ENCODE measurements around the gene TIMP4.
A peak's percentile ranks its signal among the peaks of the same experiment; 100 is the strongest.

The TIMP4 gene

DNA sequence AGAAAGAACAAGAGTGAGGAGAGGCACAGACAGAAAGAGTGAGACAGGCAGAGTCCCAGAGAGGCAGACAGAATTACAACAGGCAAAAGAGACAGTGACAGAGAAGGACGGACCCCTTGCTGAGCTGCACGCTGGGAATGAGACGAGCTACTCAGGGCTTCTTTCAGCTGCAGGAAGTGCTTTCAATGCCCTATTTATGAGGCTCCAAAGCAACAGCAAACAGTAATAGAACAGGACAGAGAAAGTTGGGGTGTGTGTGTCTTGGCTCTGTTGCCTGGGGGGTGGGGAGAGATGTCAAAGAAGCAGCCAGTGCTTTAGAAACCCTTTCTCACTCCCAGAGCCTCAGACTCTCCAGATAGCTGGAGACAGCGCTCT is 502 bp upstream of the TIMP4 start:
- Histone ChIP-seq H3K27me3 (ENCODE audit: control insufficient read depth, insufficient read depth, low read length) (no peaks in the 10 kb centered on the region), H3K36me3 (ENCODE audit: control insufficient read depth, insufficient read depth, low read length) (no peaks in the 10 kb centered on the region), H3K4me1 (ENCODE audit: control insufficient read depth, insufficient read depth, low read length) (peaks cover 25% of the 10 kb centered on the region), H3K9me3 (ENCODE audit: control insufficient read depth, insufficient read depth, low read length) (no peaks in the 10 kb centered on the region), H3K4me3 (ENCODE audit: low read depth, low read length) (peak overlapping the region; percentile 42), H3K9ac (ENCODE audit: low read depth, low read length) (no peak overlapping the region)

DNA sequence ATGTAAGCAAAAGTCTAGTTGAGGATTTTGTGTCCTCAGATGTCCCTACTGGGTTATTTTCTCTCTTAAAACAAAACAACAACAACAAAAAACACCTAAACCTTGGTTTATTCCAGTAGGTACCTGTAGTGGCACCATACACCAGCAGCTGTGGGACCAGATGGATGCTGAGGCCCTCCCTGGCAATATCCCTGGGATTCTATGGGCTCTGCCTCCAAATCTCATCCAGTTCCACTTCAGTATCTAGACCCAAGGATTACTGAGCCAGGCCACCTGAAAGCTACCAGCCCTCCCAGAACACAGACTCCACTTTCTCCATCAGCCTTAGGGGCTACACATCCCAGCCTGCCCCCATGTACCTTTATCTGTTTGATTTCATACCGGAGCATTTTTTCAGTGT is 1.7 kb downstream of the TIMP4 start:
- peaks cover 25% of the 10 kb centered on the region for H3K4me1 ChIP-seq (ENCODE audit: control insufficient read depth, insufficient read depth, low read length)
- H3K27me3 ChIP-seq (ENCODE audit: control insufficient read depth, insufficient read depth, low read length) = no peaks in the 10 kb centered on the region
- peaks cover 5% of the 10 kb centered on the region for H3K36me3 ChIP-seq (ENCODE audit: control insufficient read depth, insufficient read depth, low read length)
- H3K9me3 ChIP-seq (ENCODE audit: control insufficient read depth, insufficient read depth, low read length) = no peaks in the 10 kb centered on the region
- no peak overlapping the region for H3K9ac ChIP-seq (ENCODE audit: low read depth, low read length)
- H3K4me3 ChIP-seq (ENCODE audit: low read depth, low read length) = no peak overlapping the region

DNA sequence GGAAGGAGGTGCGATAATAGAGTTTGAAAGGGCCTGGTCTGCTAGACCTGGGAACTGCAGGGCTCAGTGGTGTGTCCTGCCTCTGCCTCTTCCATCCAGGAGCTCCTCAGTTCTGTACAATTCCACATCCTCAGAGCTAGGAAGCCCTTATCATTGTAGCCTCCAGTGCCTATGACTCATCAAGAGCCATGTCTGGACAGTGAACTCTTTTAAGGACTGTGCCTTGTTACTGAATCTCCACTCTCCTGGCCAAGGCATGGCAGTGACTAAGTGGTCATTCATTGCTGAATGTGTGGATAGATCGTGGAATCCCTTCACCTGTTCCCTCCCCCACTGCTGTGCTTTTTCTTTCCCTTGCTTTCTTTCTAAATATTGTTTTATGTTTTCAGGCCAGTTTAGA is 2.9 kb downstream of the TIMP4 start:
- Histone ChIP-seq H3K9me3 (ENCODE audit: control insufficient read depth, insufficient read depth, low read length) (no peaks in the 10 kb centered on the region), H3K27me3 (ENCODE audit: control insufficient read depth, insufficient read depth, low read length) (no peaks in the 10 kb centered on the region), H3K9ac (ENCODE audit: low read depth, low read length) (no peak overlapping the region), H3K4me1 (ENCODE audit: control insufficient read depth, insufficient read depth, low read length) (peaks cover 24% of the 10 kb centered on the region), H3K4me3 (ENCODE audit: low read depth, low read length) (no peak overlapping the region), H3K36me3 (ENCODE audit: control insufficient read depth, insufficient read depth, low read length) (peaks cover 5% of the 10 kb centered on the region)

DNA sequence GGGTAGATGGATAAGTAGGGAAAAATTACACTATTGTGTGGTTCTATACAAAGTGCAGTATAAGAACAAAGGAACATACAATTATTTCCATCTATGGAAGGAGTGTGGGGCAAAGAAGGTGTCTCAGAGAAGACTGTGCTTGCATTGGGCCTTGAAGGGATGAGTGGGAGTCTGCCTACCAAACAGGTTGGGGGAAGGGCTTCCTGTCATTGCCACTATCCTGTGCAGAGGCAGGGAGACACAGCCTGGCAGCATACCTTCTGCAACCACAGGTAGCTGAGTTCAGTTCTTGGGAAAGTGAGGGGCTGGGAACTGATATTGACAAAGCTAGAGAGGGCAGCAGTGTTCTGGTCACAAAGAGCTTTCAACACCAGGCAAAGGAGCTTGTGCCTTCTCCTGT is 3.4 kb downstream of the TIMP4 start:
- Histone ChIP-seq H3K36me3 (ENCODE audit: control insufficient read depth, insufficient read depth, low read length) (peaks cover 5% of the 10 kb centered on the region), H3K9ac (ENCODE audit: low read depth, low read length) (no peak overlapping the region), H3K27me3 (ENCODE audit: control insufficient read depth, insufficient read depth, low read length) (no peaks in the 10 kb centered on the region), H3K4me3 (ENCODE audit: low read depth, low read length) (no peak overlapping the region), H3K9me3 (ENCODE audit: control insufficient read depth, insufficient read depth, low read length) (no peaks in the 10 kb centered on the region), H3K4me1 (ENCODE audit: control insufficient read depth, insufficient read depth, low read length) (peaks cover 19% of the 10 kb centered on the region)

DNA sequence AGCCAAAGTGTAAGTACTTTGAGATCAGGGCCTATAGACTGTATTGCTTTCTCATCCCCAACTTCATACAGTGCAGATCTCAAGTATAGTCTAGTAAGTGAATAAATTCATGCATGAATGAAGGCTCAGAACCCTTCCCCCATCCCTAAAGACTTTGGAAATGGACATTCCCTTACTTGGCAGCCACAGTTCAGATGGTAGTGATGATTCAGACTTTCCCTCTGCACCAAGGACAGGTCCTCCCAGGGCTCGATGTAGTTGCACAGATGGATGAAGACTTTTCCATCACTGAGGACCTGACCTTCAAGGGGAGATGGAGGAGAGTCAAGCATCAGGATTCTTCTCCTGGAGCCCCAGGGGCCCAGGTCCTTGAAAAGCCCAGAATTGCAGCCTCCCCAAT is 4.6 kb downstream of the TIMP4 start:
- H3K9me3 ChIP-seq (ENCODE audit: control insufficient read depth, insufficient read depth, low read length) = no peaks in the 10 kb centered on the region
- no peaks in the 10 kb centered on the region for H3K27me3 ChIP-seq (ENCODE audit: control insufficient read depth, insufficient read depth, low read length)
- no peak overlapping the region for H3K4me3 ChIP-seq (ENCODE audit: low read depth, low read length)
- H3K36me3 ChIP-seq (ENCODE audit: control insufficient read depth, insufficient read depth, low read length) = peaks cover 5% of the 10 kb centered on the region
- peaks cover 9% of the 10 kb centered on the region for H3K4me1 ChIP-seq (ENCODE audit: control insufficient read depth, insufficient read depth, low read length)
- no peak overlapping the region for H3K9ac ChIP-seq (ENCODE audit: low read depth, low read length)

DNA sequence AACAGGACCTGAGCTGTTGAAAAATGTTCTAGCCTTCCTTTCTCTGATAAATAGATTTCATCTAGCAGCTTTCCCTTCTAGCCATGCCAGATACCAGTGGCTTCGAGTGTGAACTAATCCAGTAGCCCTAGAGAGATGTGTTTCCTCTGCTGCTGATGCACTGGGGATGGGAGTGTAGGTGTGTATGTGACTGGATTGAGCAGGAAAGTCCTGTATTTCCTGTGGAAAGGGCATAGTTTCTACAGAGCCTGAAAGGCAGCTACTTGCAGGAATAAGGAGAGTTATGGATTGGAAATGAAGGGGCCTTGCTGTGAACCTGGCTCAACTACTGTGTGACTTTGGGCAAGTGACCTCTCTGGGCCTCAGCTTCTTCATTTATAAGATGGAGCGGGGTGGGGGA is 8.6 kb downstream of the TIMP4 start:
- peaks cover 5% of the 10 kb centered on the region for H3K36me3 ChIP-seq (ENCODE audit: control insufficient read depth, insufficient read depth, low read length)
- H3K9ac ChIP-seq (ENCODE audit: low read depth, low read length) = no peak overlapping the region
- no peaks in the 10 kb centered on the region for H3K27me3 ChIP-seq (ENCODE audit: control insufficient read depth, insufficient read depth, low read length)
- H3K9me3 ChIP-seq (ENCODE audit: control insufficient read depth, insufficient read depth, low read length) = no peaks in the 10 kb centered on the region
- H3K4me1 ChIP-seq (ENCODE audit: control insufficient read depth, insufficient read depth, low read length) = no peaks in the 10 kb centered on the region
- no peak overlapping the region for H3K4me3 ChIP-seq (ENCODE audit: low read depth, low read length)

DNA sequence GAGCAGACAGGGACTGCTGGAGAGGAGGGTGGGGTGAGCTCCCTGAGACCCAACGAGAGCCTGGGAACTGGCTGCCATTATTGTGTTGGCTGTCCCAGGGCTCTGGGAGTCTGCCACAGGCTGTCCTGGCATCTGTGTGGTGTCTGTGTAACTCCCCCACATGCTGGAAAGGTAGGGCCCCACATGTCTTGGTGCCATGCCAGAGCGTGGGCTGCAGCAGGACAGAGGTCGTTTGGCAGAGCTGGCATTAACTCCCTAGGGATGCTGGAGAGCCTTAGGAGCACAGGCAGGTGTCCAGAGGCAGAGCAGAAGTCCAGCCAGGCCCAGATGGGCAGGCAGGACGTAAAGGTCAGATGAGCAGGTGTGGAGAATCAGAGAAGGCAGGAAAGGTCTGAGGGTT is 9.7 kb downstream of the TIMP4 start:
- no peaks in the 10 kb centered on the region for H3K27me3 ChIP-seq (ENCODE audit: control insufficient read depth, insufficient read depth, low read length)
- no peak overlapping the region for H3K4me3 ChIP-seq (ENCODE audit: low read depth, low read length)
- peaks cover 5% of the 10 kb centered on the region for H3K36me3 ChIP-seq (ENCODE audit: control insufficient read depth, insufficient read depth, low read length)
- H3K9me3 ChIP-seq (ENCODE audit: control insufficient read depth, insufficient read depth, low read length) = no peaks in the 10 kb centered on the region
- no peaks in the 10 kb centered on the region for H3K4me1 ChIP-seq (ENCODE audit: control insufficient read depth, insufficient read depth, low read length)
- no peak overlapping the region for H3K9ac ChIP-seq (ENCODE audit: low read depth, low read length)

DNA sequence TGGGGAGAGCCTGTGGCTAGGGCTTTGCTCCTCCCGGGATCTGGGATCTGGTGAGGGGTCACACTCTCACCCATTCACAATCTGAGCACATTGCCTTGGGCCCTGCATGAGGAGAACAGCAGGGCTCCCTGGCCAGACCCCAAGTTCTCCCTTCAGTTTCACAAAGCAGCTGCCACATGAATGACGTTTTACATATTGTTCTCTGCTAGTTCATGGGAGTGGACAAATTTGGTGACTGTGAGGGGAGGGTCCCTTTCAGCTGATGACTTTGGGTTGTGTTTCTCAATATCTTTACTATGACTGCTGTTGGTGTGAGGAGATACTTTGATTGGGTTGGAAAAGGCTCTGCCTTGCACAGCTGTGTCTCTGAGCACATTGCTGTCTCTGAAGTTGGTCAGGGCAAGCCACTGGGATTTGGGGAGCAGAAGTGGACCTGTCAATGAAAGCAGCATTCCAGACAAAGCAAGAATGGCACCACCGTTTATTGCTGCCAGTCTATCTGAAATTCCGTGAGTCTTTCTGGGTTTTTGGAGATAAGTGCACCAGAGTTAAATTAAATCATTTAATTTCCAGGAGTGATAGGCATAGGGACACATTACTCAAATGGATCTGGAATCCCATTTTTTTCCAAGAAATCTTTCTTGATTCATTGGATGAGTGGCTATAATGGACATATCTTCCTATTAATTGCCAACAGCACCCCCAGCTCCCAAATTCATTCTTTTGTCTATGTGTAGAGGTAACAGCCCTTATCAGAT is 10.3 kb downstream of the TIMP4 start:
- H3K27me3 ChIP-seq (ENCODE audit: control insufficient read depth, insufficient read depth, low read length) = no peaks in the 10 kb centered on the region
- H3K9me3 ChIP-seq (ENCODE audit: control insufficient read depth, insufficient read depth, low read length) = no peaks in the 10 kb centered on the region
- H3K4me3 ChIP-seq (ENCODE audit: low read depth, low read length) = no peak overlapping the region
- H3K36me3 ChIP-seq (ENCODE audit: control insufficient read depth, insufficient read depth, low read length) = peaks cover 5% of the 10 kb centered on the region
- H3K4me1 ChIP-seq (ENCODE audit: control insufficient read depth, insufficient read depth, low read length) = no peaks in the 10 kb centered on the region
- no peak overlapping the region for H3K9ac ChIP-seq (ENCODE audit: low read depth, low read length)

DNA sequence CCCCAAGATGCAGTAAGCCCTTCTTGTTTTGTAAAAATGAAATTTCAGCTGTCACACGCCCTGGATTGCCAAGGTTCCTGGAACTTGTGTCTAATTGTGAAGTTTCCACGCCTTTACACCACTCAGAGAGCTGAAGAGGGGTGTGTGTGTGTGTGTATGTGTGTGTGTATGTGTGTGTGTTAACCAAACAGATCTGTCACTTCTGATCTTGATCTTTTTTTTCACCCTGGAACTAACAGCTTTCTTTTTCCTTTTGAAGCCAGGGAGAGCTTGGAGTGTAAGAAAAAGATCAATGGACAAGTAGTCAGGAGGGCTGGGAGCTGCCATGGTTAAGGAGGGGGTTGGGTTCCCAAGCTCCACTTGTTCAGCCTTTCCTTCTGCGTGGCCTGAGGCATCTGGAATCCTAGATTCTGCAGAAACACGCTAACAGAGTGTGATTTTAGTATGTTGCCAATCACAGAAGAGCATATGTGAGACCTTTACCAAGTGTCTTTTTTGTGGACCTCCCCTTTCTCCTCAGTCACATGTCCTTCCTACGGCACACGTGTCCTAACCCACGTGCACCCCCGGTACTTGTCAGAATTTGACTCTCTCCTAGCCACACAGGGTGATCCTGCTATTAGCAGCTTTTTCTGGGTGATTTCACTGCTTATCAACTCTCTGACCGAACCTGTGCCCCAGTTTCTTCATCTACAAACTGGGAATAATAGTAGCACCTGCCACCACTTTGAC is 11.5 kb downstream of the TIMP4 start:
- H3K4me3 ChIP-seq (ENCODE audit: low read depth, low read length) = no peak overlapping the region
- no peak overlapping the region for H3K9ac ChIP-seq (ENCODE audit: low read depth, low read length)
- H3K27me3 ChIP-seq (ENCODE audit: control insufficient read depth, insufficient read depth, low read length) = no peaks in the 10 kb centered on the region
- no peaks in the 10 kb centered on the region for H3K36me3 ChIP-seq (ENCODE audit: control insufficient read depth, insufficient read depth, low read length)
- no peaks in the 10 kb centered on the region for H3K4me1 ChIP-seq (ENCODE audit: control insufficient read depth, insufficient read depth, low read length)
- no peaks in the 10 kb centered on the region for H3K9me3 ChIP-seq (ENCODE audit: control insufficient read depth, insufficient read depth, low read length)

DNA sequence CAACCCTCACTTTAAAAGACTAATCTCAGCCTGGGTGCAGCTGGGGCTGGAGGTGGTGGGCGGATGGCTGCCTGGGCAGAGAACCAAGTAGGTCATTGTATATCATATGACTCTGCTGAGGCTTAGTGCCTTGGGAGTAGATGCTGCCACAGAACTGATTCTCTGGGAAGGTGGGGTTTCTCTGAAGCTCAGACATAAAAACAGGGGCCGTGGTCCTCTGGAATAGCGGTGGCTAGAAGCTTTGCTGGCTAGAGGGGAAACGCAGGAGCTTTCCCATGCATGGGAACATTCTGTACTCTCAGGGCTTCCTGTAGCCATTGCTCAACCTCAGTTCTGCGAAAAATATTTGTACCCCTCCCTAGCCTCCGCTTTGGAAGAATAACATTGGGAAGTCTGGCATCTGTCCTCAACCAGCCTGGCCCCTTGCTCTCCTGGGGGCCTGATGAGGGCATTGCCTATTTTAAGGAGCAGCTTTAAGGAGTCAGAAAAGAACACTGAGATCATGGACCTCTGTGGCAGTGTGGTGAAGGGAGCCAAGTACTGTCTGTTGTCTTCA is 14.7 kb downstream of the TIMP4 start:
- no peak overlapping the region for H3K4me3 ChIP-seq (ENCODE audit: low read depth, low read length)
- no peaks in the 10 kb centered on the region for H3K9me3 ChIP-seq (ENCODE audit: control insufficient read depth, insufficient read depth, low read length)
- H3K4me1 ChIP-seq (ENCODE audit: control insufficient read depth, insufficient read depth, low read length) = peaks cover 2% of the 10 kb centered on the region
- no peaks in the 10 kb centered on the region for H3K27me3 ChIP-seq (ENCODE audit: control insufficient read depth, insufficient read depth, low read length)
- no peaks in the 10 kb centered on the region for H3K36me3 ChIP-seq (ENCODE audit: control insufficient read depth, insufficient read depth, low read length)
- no peak overlapping the region for H3K9ac ChIP-seq (ENCODE audit: low read depth, low read length)

DNA sequence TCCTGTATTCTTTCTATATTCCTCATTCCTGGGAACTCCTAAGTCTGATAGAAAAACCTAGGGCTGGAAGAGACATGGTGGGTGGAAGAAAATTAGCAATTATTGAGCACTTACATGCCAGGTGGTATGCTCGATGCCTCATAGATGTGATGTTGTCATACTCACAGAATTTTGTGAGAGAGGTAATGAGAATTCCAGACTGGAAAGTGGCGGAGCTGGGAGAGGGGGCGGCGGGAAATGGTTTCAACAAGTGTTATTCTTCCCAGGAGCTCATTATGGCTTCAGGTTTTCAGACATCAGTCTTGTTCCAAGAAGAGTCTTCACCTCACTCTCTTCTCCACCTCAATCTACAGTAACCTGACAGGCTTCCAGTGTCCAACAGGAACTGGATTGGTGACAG is 16.2 kb downstream of the TIMP4 start:
- no peaks in the 10 kb centered on the region for H3K27me3 ChIP-seq (ENCODE audit: control insufficient read depth, insufficient read depth, low read length)
- H3K4me1 ChIP-seq (ENCODE audit: control insufficient read depth, insufficient read depth, low read length) = peaks cover 2% of the 10 kb centered on the region
- H3K36me3 ChIP-seq (ENCODE audit: control insufficient read depth, insufficient read depth, low read length) = no peaks in the 10 kb centered on the region
- H3K9ac ChIP-seq (ENCODE audit: low read depth, low read length) = no peak overlapping the region
- H3K9me3 ChIP-seq (ENCODE audit: control insufficient read depth, insufficient read depth, low read length) = no peaks in the 10 kb centered on the region
- H3K4me3 ChIP-seq (ENCODE audit: low read depth, low read length) = no peak overlapping the region

DNA sequence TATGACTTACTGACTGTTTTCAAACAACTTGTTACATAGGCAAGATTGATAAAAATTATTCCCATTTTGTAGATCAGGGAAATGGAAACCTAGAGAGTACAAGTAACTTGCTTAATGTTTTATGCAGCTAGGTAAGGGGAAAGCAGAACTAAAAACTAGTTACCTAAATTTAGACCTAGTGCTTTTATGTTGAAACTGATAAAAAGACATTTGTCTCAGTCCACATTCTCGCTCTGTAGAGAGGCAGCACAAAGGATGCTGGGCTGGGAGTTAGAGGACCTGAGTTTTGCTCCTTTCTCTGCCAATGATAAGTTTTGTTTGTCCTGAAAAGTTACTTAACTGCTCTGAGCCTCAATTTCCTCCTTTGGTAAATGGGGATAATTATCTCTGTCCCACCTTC is 17.4 kb downstream of the TIMP4 start:
- H3K9ac ChIP-seq (ENCODE audit: low read depth, low read length) = no peak overlapping the region
- H3K36me3 ChIP-seq (ENCODE audit: control insufficient read depth, insufficient read depth, low read length) = no peaks in the 10 kb centered on the region
- no peak overlapping the region for H3K4me3 ChIP-seq (ENCODE audit: low read depth, low read length)
- H3K9me3 ChIP-seq (ENCODE audit: control insufficient read depth, insufficient read depth, low read length) = no peaks in the 10 kb centered on the region
- H3K27me3 ChIP-seq (ENCODE audit: control insufficient read depth, insufficient read depth, low read length) = no peaks in the 10 kb centered on the region
- H3K4me1 ChIP-seq (ENCODE audit: control insufficient read depth, insufficient read depth, low read length) = peaks cover 2% of the 10 kb centered on the region

Data from iPS-15b (cell line).